ENCODE results near the gene SYNCRIP.
A peak's percentile ranks its signal among the peaks of the same experiment; 100 is the strongest.

SYNCRIP gene

DNA sequence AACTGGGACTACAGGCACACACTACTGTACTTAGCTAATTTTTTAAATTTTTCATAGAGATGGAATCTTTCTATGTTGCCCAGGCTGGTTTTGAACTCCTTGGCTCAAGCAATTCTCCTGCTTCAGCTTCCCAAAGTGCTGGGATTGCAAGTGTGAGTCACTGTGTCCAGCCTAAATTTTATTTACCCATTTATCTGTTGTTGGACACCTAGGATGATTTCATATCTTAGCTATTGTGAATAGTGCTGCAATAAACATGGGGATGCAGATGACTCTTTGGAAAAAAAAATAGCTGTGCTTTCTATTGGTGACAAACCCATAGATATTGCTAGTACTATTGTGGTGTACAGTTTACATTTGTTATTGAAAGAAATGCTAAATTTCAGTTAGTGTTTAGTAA lies 19.6 kb upstream of the SYNCRIP start:
- 0 out of 2 replicates have a peak, but pooled peaks cover 7% of the 10 kb centered on the region for H3K9me3 ChIP-seq (ENCODE audit: insufficient read depth, low read length)
- H3K36me3 ChIP-seq (ENCODE audit: insufficient read depth, insufficient read length, low read length) = no peaks in the 10 kb centered on the region
- DNase-seq (ENCODE audit: low read depth, low spot score) = no peak
- H3K4me1 ChIP-seq (ENCODE audit: insufficient read depth, insufficient read length) = no peaks in the 10 kb centered on the region
- H3K9ac ChIP-seq (ENCODE audit: insufficient read length, low read depth) = no peak overlapping the region
- TF ChIP-seq SUZ12 (IDR thresholded peaks at IDR 0.05; ENCODE audit: extremely low read depth, insufficient read depth, insufficient read length) = no peak
- TF ChIP-seq ZNF274 (IDR thresholded peaks at IDR 0.05; ENCODE audit: low read depth, low read length) = no peak
- no peak for TF ChIP-seq YY1 (IDR thresholded peaks at IDR 0.05; ENCODE audit: insufficient read depth, insufficient read length)
- H3K27me3 ChIP-seq (ENCODE audit: insufficient read depth, insufficient read length) = no peaks in the 10 kb centered on the region
- no peak overlapping the region for H3K4me3 ChIP-seq (ENCODE audit: insufficient read length, low read depth)

DNA sequence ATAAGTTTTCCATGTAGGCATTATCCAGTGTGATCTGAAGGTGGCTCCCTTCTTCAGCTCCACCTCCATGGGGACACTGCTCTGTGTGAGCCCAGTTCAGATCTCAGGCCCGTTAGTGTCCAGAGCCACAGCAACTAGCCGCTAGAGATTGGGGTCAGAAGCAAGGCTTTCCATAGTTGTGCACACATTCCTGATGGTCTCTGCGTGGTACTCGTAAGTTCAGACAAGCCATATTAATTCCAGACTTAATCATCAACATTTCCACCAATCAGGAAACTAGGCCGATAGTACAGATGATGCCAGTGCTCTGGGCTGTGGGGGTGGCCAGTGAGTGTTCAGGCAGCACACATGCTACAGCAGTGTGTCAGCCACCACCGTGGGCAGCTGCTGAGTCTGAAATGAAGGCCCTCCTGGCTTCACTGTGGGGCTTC lies 17.5 kb upstream of the SYNCRIP start:
- Histone ChIP-seq H3K9me3 (ENCODE audit: insufficient read depth, low read length) (0 out of 2 replicates have a peak, but pooled peaks cover 7% of the 10 kb centered on the region), H3K36me3 (ENCODE audit: insufficient read depth, insufficient read length, low read length) (no peaks in the 10 kb centered on the region), H3K9ac (ENCODE audit: insufficient read length, low read depth) (no peak overlapping the region), H3K4me1 (ENCODE audit: insufficient read depth, insufficient read length) (no peaks in the 10 kb centered on the region), H3K27me3 (ENCODE audit: insufficient read depth, insufficient read length) (no peaks in the 10 kb centered on the region), H3K4me3 (ENCODE audit: insufficient read length, low read depth) (no peak overlapping the region)
- DNase-seq (ENCODE audit: low read depth, low spot score) = no peak
- TF ChIP-seq SUZ12 (IDR thresholded peaks at IDR 0.05; ENCODE audit: extremely low read depth, insufficient read depth, insufficient read length) = no peak
- TF ChIP-seq ZNF274 (IDR thresholded peaks at IDR 0.05; ENCODE audit: low read depth, low read length) = no peak
- no peak for TF ChIP-seq YY1 (IDR thresholded peaks at IDR 0.05; ENCODE audit: insufficient read depth, insufficient read length)

DNA sequence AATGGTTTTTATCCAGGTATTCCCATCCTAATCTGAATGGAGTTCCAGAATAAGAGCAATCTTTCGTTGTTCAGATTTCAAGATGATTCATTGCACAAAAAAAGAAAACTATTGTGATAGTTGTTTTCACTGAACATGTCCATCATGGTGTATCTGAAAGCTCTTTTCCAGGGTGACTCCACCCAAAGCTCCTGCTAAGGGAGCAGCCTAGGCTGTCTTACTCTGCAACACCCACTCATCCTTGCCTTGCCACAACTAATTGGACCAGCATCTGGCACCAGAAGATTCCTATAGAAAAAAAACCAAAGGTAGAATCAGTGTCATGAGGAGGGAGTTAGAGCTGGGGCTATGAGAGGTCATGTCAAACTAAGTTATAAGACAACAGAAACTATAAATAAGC lies 7.9 kb upstream of the SYNCRIP start:
- H3K9me3 ChIP-seq (ENCODE audit: insufficient read depth, low read length) = no peaks in the 10 kb centered on the region
- no peaks in the 10 kb centered on the region for H3K36me3 ChIP-seq (ENCODE audit: insufficient read depth, insufficient read length, low read length)
- DNase-seq (ENCODE audit: low read depth, low spot score) = no peak
- no peak overlapping the region for H3K4me3 ChIP-seq (ENCODE audit: insufficient read length, low read depth)
- H3K9ac ChIP-seq (ENCODE audit: insufficient read length, low read depth) = no peak overlapping the region
- H3K27me3 ChIP-seq (ENCODE audit: insufficient read depth, insufficient read length) = no peaks in the 10 kb centered on the region
- no peaks in the 10 kb centered on the region for H3K4me1 ChIP-seq (ENCODE audit: insufficient read depth, insufficient read length)
- TF ChIP-seq SUZ12 (IDR thresholded peaks at IDR 0.05; ENCODE audit: extremely low read depth, insufficient read depth, insufficient read length) = no peak
- no peak for TF ChIP-seq ZNF274 (IDR thresholded peaks at IDR 0.05; ENCODE audit: low read depth, low read length)

DNA sequence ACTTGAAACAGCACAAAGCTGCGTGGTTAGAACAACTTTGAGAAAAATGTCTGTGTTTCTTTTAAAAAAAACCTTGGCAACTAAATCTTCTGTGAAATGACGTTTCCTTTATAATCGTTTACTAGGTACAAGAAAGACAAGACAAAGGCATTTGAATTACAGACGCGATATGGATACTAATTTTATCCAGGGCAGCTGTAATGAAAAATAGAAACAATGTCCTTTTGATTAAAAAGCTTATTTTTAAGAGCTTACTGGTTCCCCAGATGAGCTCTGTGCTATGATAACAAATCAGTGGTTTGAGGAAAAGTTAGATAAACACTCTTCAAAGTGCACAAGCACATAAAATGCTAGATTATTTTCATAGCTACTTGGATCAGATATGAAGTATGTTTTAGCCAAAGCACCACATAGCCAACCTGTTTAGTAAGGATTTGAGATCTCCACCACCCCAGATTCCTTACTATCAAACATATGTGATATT lies 1.6 kb upstream of the SYNCRIP start:
- peak overlapping the region; percentile 83 for H3K9ac ChIP-seq (ENCODE audit: insufficient read length, low read depth)

DNA sequence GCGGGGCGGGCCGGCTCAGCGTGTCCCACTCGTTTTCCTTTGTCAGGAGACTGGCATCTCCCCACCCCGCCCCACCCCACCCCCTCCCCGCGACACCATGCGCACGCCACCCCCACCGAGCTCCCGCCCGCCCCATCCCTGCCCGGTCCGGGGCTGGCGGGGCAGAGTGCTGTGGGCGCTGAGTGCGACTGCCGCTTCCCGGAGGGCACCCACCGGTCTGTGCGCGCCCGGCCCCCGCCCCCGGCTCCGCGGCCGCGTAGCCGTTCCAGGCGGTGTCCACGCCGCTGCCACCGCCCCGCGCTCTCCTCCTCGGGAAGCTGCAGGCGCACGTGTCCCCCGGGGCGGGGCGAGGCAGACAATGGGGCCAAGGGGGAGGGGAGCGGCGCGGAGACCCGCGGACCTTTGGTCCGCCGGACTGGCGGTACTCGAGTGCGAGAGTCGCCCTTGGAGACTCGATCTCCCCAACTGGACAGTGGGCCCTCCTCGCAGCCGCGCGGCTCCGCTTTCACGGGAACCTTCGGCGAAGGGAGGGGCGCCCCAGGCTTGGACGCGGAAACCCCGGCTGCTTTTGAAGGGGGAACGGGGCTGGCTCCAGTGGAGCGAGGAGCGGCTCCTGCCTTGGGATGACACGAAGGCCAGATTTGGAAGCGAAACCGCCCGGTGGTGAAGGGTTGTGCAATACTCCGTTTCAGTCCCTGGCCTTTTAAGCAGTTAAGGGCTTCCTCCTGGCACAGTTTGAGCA lies 1.0 kb upstream of the SYNCRIP start:
- Histone ChIP-seq H3K4me3 (ENCODE audit: insufficient read length, low read depth) (peak overlapping the region; percentile 61), H3K27me3 (ENCODE audit: insufficient read depth, insufficient read length) (no peaks in the 10 kb centered on the region), H3K4me1 (ENCODE audit: insufficient read depth, insufficient read length) (no peaks in the 10 kb centered on the region), H3K9ac (ENCODE audit: insufficient read length, low read depth) (peak overlapping the region; percentile 83), H3K9me3 (ENCODE audit: insufficient read depth, low read length) (no peaks in the 10 kb centered on the region), H3K36me3 (ENCODE audit: insufficient read depth, insufficient read length, low read length) (peaks cover 31% of the 10 kb centered on the region)
- peak; percentile 51 for DNase-seq (ENCODE audit: low read depth, low spot score)
- TF ChIP-seq YY1 (IDR thresholded peaks at IDR 0.05; ENCODE audit: insufficient read depth, insufficient read length) = no peak

More for the DNA sequence above, 1.6 kb upstream of the SYNCRIP start:
- Histone ChIP-seq H3K27me3 (ENCODE audit: insufficient read depth, insufficient read length) (no peaks in the 10 kb centered on the region), H3K9me3 (ENCODE audit: insufficient read depth, low read length) (no peaks in the 10 kb centered on the region), H3K4me3 (ENCODE audit: insufficient read length, low read depth) (peak overlapping the region; percentile 61), H3K4me1 (ENCODE audit: insufficient read depth, insufficient read length) (no peaks in the 10 kb centered on the region), H3K36me3 (ENCODE audit: insufficient read depth, insufficient read length, low read length) (peaks cover 25% of the 10 kb centered on the region)
- no peak for TF ChIP-seq YY1 (IDR thresholded peaks at IDR 0.05; ENCODE audit: insufficient read depth, insufficient read length)
- TF ChIP-seq SUZ12 (IDR thresholded peaks at IDR 0.05; ENCODE audit: extremely low read depth, insufficient read depth, insufficient read length) = no peak
- no peak for TF ChIP-seq ZNF274 (IDR thresholded peaks at IDR 0.05; ENCODE audit: low read depth, low read length)
- DNase-seq (ENCODE audit: low read depth, low spot score) = no peak

DNA sequence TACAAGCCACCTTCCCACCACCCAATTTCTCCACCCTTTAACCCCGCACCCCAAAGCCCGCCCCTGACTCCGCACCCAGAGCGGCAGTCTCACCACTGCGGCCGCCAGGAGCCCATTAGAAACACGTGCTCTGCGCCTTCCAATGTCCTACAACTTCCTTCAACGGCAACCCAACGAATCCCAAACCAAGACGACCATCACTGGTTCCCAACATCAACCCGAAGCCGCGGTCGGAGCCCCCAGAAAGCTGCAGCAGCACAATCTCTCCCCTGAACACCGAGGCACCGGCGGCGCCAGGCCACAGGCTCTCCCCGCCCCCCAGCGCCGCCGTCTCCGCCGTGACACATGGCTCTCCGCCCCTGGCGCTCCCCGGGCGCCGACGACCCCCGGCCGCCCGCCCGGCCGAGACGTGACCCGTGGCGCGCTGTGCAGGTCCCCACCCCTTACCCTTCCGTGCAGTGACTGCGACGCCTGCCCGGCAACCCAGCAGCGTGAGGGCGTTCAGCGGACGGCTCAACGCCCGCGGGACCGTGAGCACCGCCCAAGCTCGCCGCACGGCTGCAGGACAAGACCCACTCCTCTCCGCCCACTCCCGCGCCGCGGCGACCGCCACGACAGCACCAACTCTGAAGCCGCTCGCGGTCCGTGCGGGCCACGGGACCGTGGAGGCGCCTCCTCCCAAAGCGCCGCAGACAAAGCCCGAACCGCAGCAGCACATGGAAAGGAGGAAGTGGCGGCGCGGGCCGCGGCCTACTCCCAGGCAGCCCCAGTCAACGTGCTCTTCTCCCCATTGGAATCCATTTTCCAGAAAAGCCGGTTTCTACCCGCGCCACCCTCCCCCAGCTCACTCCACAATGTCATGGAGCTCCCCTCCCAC lies 551 bp downstream of the SYNCRIP start:
- no peaks in the 10 kb centered on the region for H3K4me1 ChIP-seq (ENCODE audit: insufficient read depth, insufficient read length)
- H3K27me3 ChIP-seq (ENCODE audit: insufficient read depth, insufficient read length) = no peaks in the 10 kb centered on the region

DNA sequence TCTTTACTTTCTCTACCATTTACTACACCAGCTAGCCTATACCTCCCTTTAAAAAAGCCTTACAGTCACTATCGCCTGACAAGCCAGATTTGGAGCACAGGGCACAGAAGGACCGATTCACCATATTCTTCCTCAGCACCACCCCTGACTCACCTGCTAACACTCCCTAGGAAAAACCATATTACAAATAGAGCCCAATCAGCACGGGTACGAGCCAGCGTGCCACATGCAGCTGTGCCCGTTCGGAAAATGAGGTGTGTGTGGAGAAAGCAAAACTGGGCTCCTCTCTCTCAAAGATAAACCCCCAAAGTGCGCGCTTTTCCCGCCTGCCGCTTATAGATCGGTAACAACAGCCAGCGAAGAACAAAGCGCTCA lies 1.2 kb downstream of the SYNCRIP start:
- H3K27me3 ChIP-seq (ENCODE audit: insufficient read depth, insufficient read length) = no peaks in the 10 kb centered on the region
- H3K36me3 ChIP-seq (ENCODE audit: insufficient read depth, insufficient read length, low read length) = peaks cover 53% of the 10 kb centered on the region
- DNase-seq (ENCODE audit: low read depth, low spot score) = no peak
- H3K9me3 ChIP-seq (ENCODE audit: insufficient read depth, low read length) = no peaks in the 10 kb centered on the region
- peak overlapping the region; percentile 89 for H3K4me3 ChIP-seq (ENCODE audit: insufficient read length, low read depth)
- no peaks in the 10 kb centered on the region for H3K4me1 ChIP-seq (ENCODE audit: insufficient read depth, insufficient read length)
- H3K9ac ChIP-seq (ENCODE audit: insufficient read length, low read depth) = peak overlapping the region; percentile 98
- TF ChIP-seq YY1 (IDR thresholded peaks at IDR 0.05; ENCODE audit: insufficient read depth, insufficient read length) = no peak
- no peak for TF ChIP-seq SUZ12 (IDR thresholded peaks at IDR 0.05; ENCODE audit: extremely low read depth, insufficient read depth, insufficient read length)
- no peak for TF ChIP-seq ZNF274 (IDR thresholded peaks at IDR 0.05; ENCODE audit: low read depth, low read length)

More for the DNA sequence above, 551 bp downstream of the SYNCRIP start:
- peak overlapping the region; percentile 98 for H3K9ac ChIP-seq (ENCODE audit: insufficient read length, low read depth)
- TF ChIP-seq SUZ12 (IDR thresholded peaks at IDR 0.05; ENCODE audit: extremely low read depth, insufficient read depth, insufficient read length) = no peak
- no peak for TF ChIP-seq ZNF274 (IDR thresholded peaks at IDR 0.05; ENCODE audit: low read depth, low read length)
- no peak for TF ChIP-seq YY1 (IDR thresholded peaks at IDR 0.05; ENCODE audit: insufficient read depth, insufficient read length)
- H3K4me3 ChIP-seq (ENCODE audit: insufficient read length, low read depth) = peak overlapping the region; percentile 89
- H3K36me3 ChIP-seq (ENCODE audit: insufficient read depth, insufficient read length, low read length) = peaks cover 47% of the 10 kb centered on the region
- no peaks in the 10 kb centered on the region for H3K9me3 ChIP-seq (ENCODE audit: insufficient read depth, low read length)
- no peak for DNase-seq (ENCODE audit: low read depth, low spot score)

Data from NT2/D1 (cell line).